A549 (cell line): Measurements from ENCODE around the gene A4GALT. TPM values are rescaled to one million over a fixed set of nuclear protein-coding genes. Genes with fewer than 3 reads are reported as not detected.

Experiments
- ATAC-seq, 2 experiments: fragments of 200-7000 bp in 1 of 2; fragments of >200 bp in 1 of 2; cut with Nextera tagmentation in 1 of 2; cut with Tn5 transposase in 1 of 2; 3 replicates each; pipeline versions ENCODE4 v1.8.0 to v1.9.1; 2018 to 2020; ENCODE audit warnings: mild to moderate bottlenecking in 1 of 2, moderate library complexity in 1 of 2
- CTCF ChIA-PET: fragments of 300-600 bp; sonication (Branson Sonifier 250); formaldehyde crosslinking; extraction: SDS; loops from one replicate; lab custom pipeline; 2021; ENCODE audit warnings: antibody characterized with exemption, inconsistent platforms; lab: Yijun Ruan, JAX
- POLR2A ChIA-PET: fragments of 350-600 bp; formaldehyde crosslinking; extraction: SDS; loops from one replicate; lab custom pipeline; 2021; ENCODE audit warnings: antibody characterized with exemption, inconsistent platforms; lab: Yijun Ruan, JAX
- DNase-seq, 2 experiments: peaks; one replicate each; pipeline versions ENCODE4 v3.0.0 to v3.0.0-alpha.2; 2011 to 2016; ENCODE audit warnings: low read depth in 1 of 2, low spot score in 1 of 2
- FAIRE-seq: peaks from 2 replicates; lab custom pipeline; 2011; peaks lifted over from hg19 to GRCh38; lab: Jason Lieb, UNC
- H3K27ac ChIP-seq, 2 experiments: fragments of >200 bp; sonication (Bioruptor Twin); formaldehyde crosslinking; 3 replicates each; pipeline ENCODE4 v1.5.1; 2016 to 2017
- H3K4me1 ChIP-seq: fragments of >200 bp; sonication (Bioruptor Twin); formaldehyde crosslinking; 3 replicates; pipeline ENCODE4 v1.6.1; 2016
- H3K4me2 ChIP-seq: fragments of >200 bp; sonication (Bioruptor Twin); formaldehyde crosslinking; 3 replicates; pipeline ENCODE4 v1.6.1; 2016
- H3K4me3 ChIP-seq: fragments of >200 bp; sonication (Bioruptor Twin); formaldehyde crosslinking; 3 replicates; pipeline ENCODE4 v1.5.1; 2016
- H3K9me3 ChIP-seq: fragments of >200 bp; sonication (Bioruptor Twin); formaldehyde crosslinking; 3 replicates; pipeline ENCODE4 v1.6.1; 2016
- CBX8 ChIP-seq: fragments of 200-600 bp; sonication (generic); IDR thresholded peaks from 2 replicates; pipeline ENCODE4 v1.6.1; 2016
- E2F6 ChIP-seq: IDR thresholded peaks from 2 replicates; pipeline ENCODE4 v1.6.1; 2012; ENCODE audit warnings: low read depth, borderline replicate concordance
- EHMT2 ChIP-seq: fragments of 200-600 bp; sonication (generic); IDR thresholded peaks from 2 replicates; pipeline ENCODE4 v1.6.1; 2016; ENCODE audit warnings: antibody characterized with exemption, low read depth, mild to moderate bottlenecking, moderate library complexity
- ELK1 ChIP-seq: fragments of 150-350 bp; IDR thresholded peaks from 2 replicates; pipeline ENCODE4 v1.6.1; 2014; ENCODE audit warnings: low read depth, mild to moderate bottlenecking, low read length
- FOXS1 ChIP-seq: fragments of 250-450 bp; sonication (Bioruptor Pico); IDR thresholded peaks from 2 replicates; pipeline ENCODE4 v1.5.0; 2020; ENCODE audit warnings: mild to moderate bottlenecking, moderate library complexity
- HES2 ChIP-seq: fragments of >200 bp; sonication (Bioruptor Twin); formaldehyde crosslinking; IDR thresholded peaks from 2 replicates; pipeline ENCODE4 v1.6.1; 2016
- HMGXB4 ChIP-seq: fragments of 250-450 bp; sonication (Bioruptor Pico); IDR thresholded peaks from 2 replicates; pipeline ENCODE4 v1.5.0; 2021; ENCODE audit warnings: mild to moderate bottlenecking, moderate library complexity, borderline replicate concordance
- HOXA7 ChIP-seq: fragments of 250-450 bp; sonication (Bioruptor Pico); IDR thresholded peaks from 2 replicates; pipeline ENCODE4 v1.5.0; 2020; ENCODE audit warnings: mild to moderate bottlenecking, moderate library complexity
- MAFK ChIP-seq: fragments of 450-650 bp; IDR thresholded peaks from 2 replicates; pipeline ENCODE4 v1.6.1; 2014; ENCODE audit not compliant: partially characterized antibody
- MAX ChIP-seq: IDR thresholded peaks from 2 replicates; pipeline ENCODE4 v1.6.1; 2012
- MYC ChIP-seq: IDR thresholded peaks from 2 replicates; pipeline ENCODE4 v1.6.1; 2012; ENCODE audit warnings: mild to moderate bottlenecking, inconsistent platforms, low read length, improper control_type of control experiment, borderline replicate concordance
- NPAS2 ChIP-seq: fragments of 250-450 bp; sonication (Bioruptor Pico); IDR thresholded peaks from 2 replicates; pipeline ENCODE4 v1.8.0; 2022; ENCODE audit warnings: mild to moderate bottlenecking, moderate library complexity, borderline replicate concordance
- PBX3 ChIP-seq: IDR thresholded peaks from 2 replicates; pipeline ENCODE4 v1.6.1; 2012
- POLR2A ChIP-seq: IDR thresholded peaks from 2 replicates; pipeline ENCODE4 v1.6.1; 2012; ENCODE audit warnings: mild to moderate bottlenecking, low read length
- RAD21 ChIP-seq, 2 experiments: fragments of >200 bp in 1 of 2; sonication (Bioruptor Twin) in 1 of 2; formaldehyde crosslinking in 1 of 2; IDR thresholded peaks in 1 of 2; conservative IDR thresholded peaks in 1 of 2; 2 replicates in 1 of 2; 3 replicates in 1 of 2; pipeline ENCODE4 v1.6.1; 2012 to 2018; ENCODE audit warnings: inconsistent platforms in 1 of 2
- RARB ChIP-seq: fragments of 250-450 bp; sonication (Bioruptor Pico); IDR thresholded peaks from 2 replicates; pipeline ENCODE4 v1.8.0; 2021; ENCODE audit warnings: mild to moderate bottlenecking, moderate library complexity
- REST ChIP-seq: fragments of 200-600 bp; sonication (generic); IDR thresholded peaks from 2 replicates; pipeline ENCODE4 v1.6.1; 2016; ENCODE audit warnings: antibody characterized with exemption, mild to moderate bottlenecking, moderate library complexity
- RNF2 ChIP-seq: fragments of 200-600 bp; sonication (generic); IDR thresholded peaks from 2 replicates; pipeline ENCODE4 v1.6.1; 2016; ENCODE audit warnings: low read depth, mild to moderate bottlenecking, antibody characterized with exemption, moderate library complexity, borderline replicate concordance
- USF2 ChIP-seq: fragments of 450-650 bp; IDR thresholded peaks from 2 replicates; pipeline ENCODE4 v1.6.1; 2014; ENCODE audit warnings: antibody characterized with exemption
- ZC3H11A ChIP-seq: fragments of 450-650 bp; IDR thresholded peaks from 2 replicates; pipeline ENCODE4 v1.6.1; 2014; ENCODE audit warnings: antibody characterized with exemption, mild to moderate bottlenecking
- ZFP36 ChIP-seq: fragments of 450-650 bp; IDR thresholded peaks from 2 replicates; pipeline ENCODE4 v1.6.1; 2014; ENCODE audit warnings: borderline replicate concordance; ENCODE audit not compliant: partially characterized antibody
- ZSCAN20 ChIP-seq: fragments of 250-450 bp; sonication (Bioruptor Pico); IDR thresholded peaks from 2 replicates; pipeline ENCODE4 v1.8.0; 2022; ENCODE audit warnings: mild to moderate bottlenecking, moderate library complexity
- WGBS: methylation state at CpG from one replicate; pipeline ENCODE4 v1.1.6; 2017; ENCODE audit errors: missing lambda C conversion rate; 5-methylcytosine and 5-hydroxymethylcytosine counted together
- polyA plus RNA-seq, 4 experiments: library from polyadenylated mRNA; depleted of rRNA in 3 of 4; stranded (reverse); fragments of >200 nt; fragmentation: RNase III in 1 of 4; extraction: RNeasy Plus Mini Kit Qiagen cat#74134 plus additional on column Dnase treatment in 1 of 4; gene quantifications; 2 replicates in 3 of 4; 3 replicates in 1 of 4; pipeline ENCODE4 v1.2.3, GENCODE V29; 2011 to 2017

The A4GALT gene
- polyA plus RNA-seq, 2 of the 4 experiments (the other 2 are of a cell fraction): 5.1 to 7.8 TPM

GRCh38 chr22:42648368-42649245, 72.1 kb downstream of the A4GALT start:
- Histone ChIP-seq H3K4me3 (peak overlapping the region; percentile 85), H3K9me3 (no peaks in the 10 kb centered on the region), H3K27ac (peak overlapping the region; percentile 96 to 97), H3K4me2 (peak overlapping the region; percentile 88), H3K4me1 (peaks cover 37% of the 10 kb centered on the region)
- 4% methylated on average over 18 of the region's 49 CpGs for WGBS
- DNase-seq: peak; percentile 43 to 54
- no peak for FAIRE-seq
- ChIA-PET CTCF (interaction anchor here (1.0 to 4.7 kb wide), 9 partner anchors 12 to 219 kb away, joined by 3 to 29 read pairs (median 4); no protein-coding TSS in a partner anchor), POLR2A (interaction anchor here (0.6 to 1.9 kb wide), 6 partner anchors 9 to 341 kb away, joined by 4 to 13 read pairs (median 7); partner anchors contain the start of genes ATP5MGL and POLDIP3)
- no peak for TF ChIP-seq NPAS2 (CRISPR knock-in tag)
- TF ChIP-seq HES2: no peak
- no peak for TF ChIP-seq HMGXB4 (CRISPR knock-in tag)
- no peak for TF ChIP-seq MAX
- TF ChIP-seq ZSCAN20: no peak
- no peak for TF ChIP-seq HOXA7
- no peak for TF ChIP-seq ZFP36
- no peak for TF ChIP-seq RAD21 (conservative IDR thresholded peaks at IDR 0.05 in 1 of 2, IDR thresholded peaks at IDR 0.05 in 1 of 2)
- TF ChIP-seq RNF2: no peak
- TF ChIP-seq FOXS1: no peak
- ATAC-seq: peak; percentile 64 to 65

GRCh38 chr22:42648017-42648367, 72.7 kb downstream of the A4GALT start:
- WGBS: 90% methylated on average over 4 of the region's 4 CpGs
- ChIA-PET CTCF (interaction anchor here (1.2 to 4.7 kb wide), 3 partner anchors 16 to 158 kb away, joined by 3 to 29 read pairs (median 4); no protein-coding TSS in a partner anchor), POLR2A (no interaction called here)
- Histone ChIP-seq H3K4me2 (peak overlapping the region; percentile 88), H3K27ac (peak overlapping the region; percentile 96 to 97; a peak in 5 of 6 replicates), H3K4me3 (peak overlapping the region; percentile 85), H3K4me1 (peaks cover 37% of the 10 kb centered on the region), H3K9me3 (no peaks in the 10 kb centered on the region)
- DNase-seq: no peak
- no peak for FAIRE-seq
- ATAC-seq: no peak
- no peak for TF ChIP-seq REST
- TF ChIP-seq MAFK: no peak
- no peak for TF ChIP-seq RARB (CRISPR knock-in tag)
- no peak for TF ChIP-seq HES2
- no peak for TF ChIP-seq MYC
- no peak for TF ChIP-seq CBX8
- no peak for TF ChIP-seq E2F6
- no peak for TF ChIP-seq EHMT2
- TF ChIP-seq USF2: no peak
- TF ChIP-seq ZC3H11A: no peak
- TF ChIP-seq PBX3: no peak
- no peak for TF ChIP-seq POLR2A
- no peak for TF ChIP-seq ELK1
